HG02870 (cell line): ENCODE results near the gene BDP1.
A peak's percentile ranks its signal among the peaks of the same experiment; 100 is the strongest.
"Not testable (repeated sequence)": the region's sequence is repeated elsewhere in the genome, so short reads cannot be mapped to it uniquely, and the experiment has no call there.

Experiments
- ATAC-seq: cut with Tn5 transposase; IDR thresholded peaks from one replicate; pipeline ENCODE4 v1.9.1; 2021; ENCODE audit warnings: mild to moderate bottlenecking, moderate library complexity; ENCODE audit not compliant: unreplicated experiment

Gene BDP1

DNA sequence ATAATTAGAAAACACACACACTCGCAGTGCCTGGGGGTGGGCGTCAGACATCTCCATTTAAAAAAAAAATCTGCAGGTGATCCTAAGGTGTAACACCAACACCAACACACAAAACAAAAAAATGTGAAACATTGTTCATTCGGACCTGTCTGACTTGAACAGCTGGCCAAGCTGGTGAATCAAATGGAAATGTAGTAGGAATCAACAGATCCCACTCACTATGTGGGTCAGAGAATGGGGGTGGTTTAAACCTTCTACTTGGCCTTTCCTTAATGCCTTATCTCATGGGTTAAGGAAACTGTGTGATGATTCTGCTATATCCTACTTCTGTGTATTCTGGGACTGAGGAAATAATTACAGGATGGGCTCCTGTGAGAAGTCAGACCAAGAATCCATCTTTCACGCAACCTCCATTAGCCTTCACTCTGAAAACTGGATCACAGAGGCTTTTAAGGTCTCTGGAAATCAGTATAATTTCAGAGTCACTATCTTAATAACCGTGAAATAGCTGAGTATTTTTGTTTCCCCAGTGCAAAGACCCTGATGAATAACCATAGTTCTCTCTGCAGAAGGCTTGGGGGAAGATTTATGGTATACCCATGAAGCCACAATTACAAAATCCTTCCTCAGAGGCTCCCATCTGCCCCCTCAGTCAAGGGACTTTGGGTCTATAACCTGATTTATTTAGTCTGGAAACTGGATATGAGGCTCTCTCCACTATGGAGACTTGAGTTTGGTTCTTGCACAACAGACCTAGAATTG, 114.5 kb downstream of the BDP1 start:
- ATAC-seq: no peak

DNA sequence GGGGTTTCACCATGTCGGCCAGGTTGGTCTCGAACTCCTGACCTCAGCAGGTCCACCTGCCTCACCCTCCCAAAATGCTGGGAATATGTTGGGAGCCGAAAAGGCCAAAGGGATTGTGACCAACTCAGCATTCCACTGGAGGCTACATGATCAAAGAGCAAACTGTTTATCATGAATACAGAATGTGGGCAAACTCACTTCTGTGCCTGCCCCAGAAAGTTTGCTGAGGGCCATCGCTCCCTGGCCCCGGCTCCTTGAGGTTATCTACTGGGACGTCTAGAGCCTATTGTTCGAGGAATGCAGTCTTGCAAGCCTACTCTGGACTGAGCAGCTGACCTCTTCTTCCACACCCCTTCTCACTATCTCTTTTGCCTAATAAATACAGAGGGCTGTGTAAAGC, 116.4 kb downstream of the BDP1 start:
- ATAC-seq: not testable (repeated sequence)

DNA sequence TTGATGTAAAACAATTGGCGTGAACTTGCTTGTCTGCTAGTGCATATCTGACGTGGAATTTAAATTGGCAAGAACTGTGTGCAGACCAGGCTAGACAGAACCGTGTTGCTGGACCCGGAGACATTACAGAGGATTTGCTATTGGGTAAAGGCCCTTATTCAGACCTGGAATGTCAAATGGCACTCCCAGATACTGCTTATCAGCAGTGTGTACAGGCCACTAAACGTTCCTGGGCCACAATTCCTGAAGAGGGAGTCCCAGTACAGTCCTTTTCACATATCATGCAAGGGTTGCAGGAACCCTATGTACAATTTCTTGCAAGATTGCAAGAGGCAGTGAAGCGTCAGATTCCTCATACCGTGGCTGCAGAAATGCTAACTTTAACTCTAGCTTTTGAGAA, 118.1 kb downstream of the BDP1 start:
- no peak for ATAC-seq

DNA sequence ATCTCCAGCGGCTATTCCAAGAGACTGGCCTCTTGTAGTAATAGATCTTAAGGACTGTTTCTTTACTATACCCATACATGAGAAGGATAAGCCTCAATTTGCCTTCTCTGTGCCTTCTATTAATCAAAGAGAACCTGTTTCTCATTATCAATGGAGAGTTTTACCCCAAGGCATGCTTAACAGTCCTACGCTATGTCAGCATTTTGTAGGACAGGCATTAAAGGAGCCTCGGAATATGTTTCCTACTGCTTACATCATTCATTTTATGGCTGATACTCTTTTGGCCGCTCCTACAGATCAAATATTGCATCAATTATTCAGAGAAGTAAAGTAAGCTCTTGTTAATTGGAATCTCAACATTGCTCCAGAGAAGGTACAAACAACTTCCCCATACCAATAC, 120.1 kb downstream of the BDP1 start:
- not testable (repeated sequence) for ATAC-seq

DNA sequence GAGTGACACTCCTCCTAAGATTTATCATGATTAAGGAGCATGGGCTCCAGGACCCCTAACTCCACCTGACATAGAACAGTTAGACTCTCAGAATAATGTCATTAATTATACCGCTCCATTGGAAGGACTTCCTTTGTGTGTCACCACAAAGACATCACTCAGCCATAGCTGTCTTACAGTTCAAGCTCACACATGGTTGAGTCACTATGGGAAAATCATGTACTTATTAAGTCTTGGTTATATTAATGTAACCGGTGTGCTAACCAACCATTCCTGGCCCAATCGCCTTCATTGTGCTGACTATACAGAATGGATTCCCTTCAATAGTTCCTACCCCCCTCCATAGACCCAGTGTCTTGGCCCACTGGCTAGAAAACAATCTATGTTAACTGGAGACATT, 120.8 kb downstream of the BDP1 start:
- no peak for ATAC-seq

DNA sequence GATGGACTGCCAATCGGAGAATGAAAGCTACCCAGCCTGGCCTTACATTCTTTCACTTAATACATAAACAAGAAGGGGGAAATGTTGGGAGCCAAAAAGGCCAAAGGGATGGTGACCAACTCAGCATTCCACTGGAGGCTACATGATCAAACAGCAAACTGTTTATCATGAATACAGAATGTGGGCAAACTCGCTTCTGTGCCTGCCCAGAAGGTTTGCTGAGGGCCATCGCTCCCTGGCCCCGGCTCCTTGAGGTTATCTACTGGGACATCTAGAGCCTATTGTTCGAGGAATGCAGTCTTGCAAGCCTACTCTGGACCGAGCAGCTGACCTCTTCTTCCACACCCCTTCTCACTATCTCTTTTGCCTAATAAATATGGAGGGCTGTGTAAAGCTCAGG, 122.4 kb downstream of the BDP1 start:
- ATAC-seq: not testable (repeated sequence)

GRCh38 chr5:71582945-71583584, 127.6 kb downstream of the BDP1 start:
- ATAC-seq: no peak

GRCh38 chr5:71586052-71586940, 130.8 kb downstream of the BDP1 start:
- ATAC-seq: no peak

GRCh38 chr5:71586941-71587765, 131.7 kb downstream of the BDP1 start, which contains the start of gene MCCC2:
TSS of gene MCCC2 (plus strand) at chr5:71587340. CDS start at chr5:71587426, 86 bp downstream.
- peak; percentile 96 for ATAC-seq

- ATAC-seq: peak; percentile 7
Measured at GRCh38 chr5:71587766-71588532, 132.5 kb downstream of the BDP1 start.

GRCh38 chr5:71588533-71588885, 133.1 kb downstream of the BDP1 start:
- ATAC-seq: no peak

- ATAC-seq: no peak
Measured at GRCh38 chr5:71589903-71590302, 134.5 kb downstream of the BDP1 start.

- ATAC-seq: no peak
Measured at GRCh38 chr5:71591100-71591499, 135.6 kb downstream of the BDP1 start.

DNA sequence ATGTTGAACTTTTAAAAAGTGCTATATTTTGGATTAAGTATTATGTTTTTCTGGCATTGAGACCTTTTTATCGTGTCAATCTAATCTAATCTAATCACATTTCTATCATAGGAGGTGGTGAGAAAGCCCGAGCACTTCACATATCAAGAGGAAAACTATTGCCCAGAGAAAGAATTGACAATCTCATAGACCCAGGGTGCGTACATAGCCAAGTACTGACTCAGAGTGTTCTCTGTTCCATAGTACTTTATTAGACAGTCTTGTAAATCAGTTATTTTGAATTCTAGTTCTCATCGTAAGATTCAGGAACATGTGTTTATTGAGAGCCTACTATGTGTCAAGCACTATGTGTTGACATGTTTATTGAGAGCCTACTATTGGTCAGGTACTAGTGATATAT, 140.7 kb downstream of the BDP1 start:
- no peak for ATAC-seq

- no peak for ATAC-seq
Measured at GRCh38 chr5:71597001-71597400, 141.6 kb downstream of the BDP1 start.

DNA sequence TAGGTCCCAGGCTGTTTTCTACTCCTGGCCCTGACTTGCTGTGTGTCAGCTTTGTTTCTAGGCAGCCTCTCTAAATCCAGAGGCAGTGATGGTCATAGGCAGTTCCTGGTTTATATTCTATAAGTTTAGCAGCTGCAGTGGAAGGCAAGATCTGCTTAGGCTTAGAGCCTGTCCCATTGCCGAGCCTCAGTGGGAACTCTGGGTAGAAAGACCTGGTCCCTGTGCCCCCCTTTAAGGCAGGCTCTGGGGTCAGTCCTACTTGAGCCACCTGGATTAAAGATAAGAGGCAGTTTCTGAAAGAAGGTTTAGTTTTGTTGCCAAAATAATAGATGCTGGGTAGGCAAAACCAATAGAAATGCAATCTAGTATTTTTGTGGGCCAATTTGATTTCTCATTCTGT, 145.3 kb downstream of the BDP1 start:
- ATAC-seq: no peak

- ATAC-seq: peak; percentile 91
Measured at GRCh38 chr5:71601222-71602026, 146.0 kb downstream of the BDP1 start.

DNA sequence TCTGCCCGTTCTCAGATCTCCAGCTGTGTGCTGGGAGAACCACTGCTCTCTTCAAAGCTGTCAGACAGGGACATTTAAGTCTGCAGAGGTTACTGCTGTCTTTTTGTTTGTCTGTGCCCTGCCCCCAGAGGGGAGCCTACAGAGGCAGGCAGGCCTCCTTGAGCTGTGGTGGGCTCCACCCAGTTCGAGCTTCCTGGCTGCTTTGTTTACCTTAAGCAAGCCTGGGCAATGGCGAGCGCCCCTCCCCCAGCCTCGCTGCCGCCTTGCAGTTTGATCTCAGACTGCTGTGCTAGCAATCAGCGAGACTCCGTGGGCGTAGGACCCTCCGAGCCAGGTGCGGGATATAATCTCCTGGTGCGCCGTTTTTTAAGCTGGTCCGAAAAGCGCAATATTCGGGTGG, 154.5 kb downstream of the BDP1 start:
- not testable (repeated sequence) for ATAC-seq

DNA sequence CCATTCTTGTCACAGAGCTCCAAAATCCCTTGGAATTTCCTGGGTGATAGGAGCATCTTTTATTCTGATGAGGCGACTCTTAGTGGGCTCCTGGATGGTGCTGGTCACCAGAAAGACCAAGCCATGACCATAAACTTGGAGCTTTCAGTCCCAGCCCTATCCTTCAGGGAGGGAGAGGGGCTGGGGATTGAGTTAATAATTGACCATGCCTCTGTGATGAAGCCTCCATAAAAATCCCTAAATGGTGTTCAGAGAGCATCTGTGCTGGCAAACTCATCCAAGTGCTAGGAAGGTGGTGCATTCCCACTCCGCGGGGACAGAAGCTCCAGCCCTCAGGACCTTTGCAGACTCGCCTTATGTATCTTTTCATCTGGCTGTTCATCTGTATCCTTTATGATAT, 160.4 kb downstream of the BDP1 start:
- no peak for ATAC-seq
